Measurements from ENCODE around the gene MYPN. TPM values are rescaled to one million over a fixed set of nuclear protein-coding genes. Genes with fewer than 3 reads are reported as not detected.

Gene MYPN
- total RNA-seq, 1 experiment from 2014 or later: not detected

- no peak overlapping the region for H2AK5ac ChIP-seq (ENCODE audit: insufficient read length, low read length)
- H2BK120ac ChIP-seq (ENCODE audit: low read depth, low read length, poor library complexity, severe bottlenecking): no peak overlapping the region
- no peak overlapping the region for H4K8ac ChIP-seq (replicated peaks; ENCODE audit: insufficient read length, low read depth, low read length)
- TF ChIP-seq CTCF (conservative IDR thresholded peaks at IDR 0.05): no peak
- DNase-seq: no peak
- H3K9ac ChIP-seq (ENCODE audit: extremely low read depth, insufficient read length, low read length): no peak overlapping the region
- H4K5ac ChIP-seq (ENCODE audit: insufficient read length, low read depth, low read length): no peak overlapping the region
- no peak overlapping the region for H3K27ac Mint-ChIP-seq
- no peaks in the 10 kb centered on the region for H3K23me2 ChIP-seq (ENCODE audit: insufficient read length, low read depth, low read length, poor library complexity, severe bottlenecking)
- H2BK20ac ChIP-seq (ENCODE audit: low read depth, low read length, poor library complexity, severe bottlenecking): no peak overlapping the region
- H3K79me1 ChIP-seq (ENCODE audit: insufficient read depth, low read depth, low read length, poor library complexity, severe bottlenecking): no peaks in the 10 kb centered on the region
- H3K9me3 Mint-ChIP-seq: no peaks in the 10 kb centered on the region
- H2BK12ac ChIP-seq (ENCODE audit: insufficient read length, low read depth, low read length): no peak overlapping the region
- no peak overlapping the region for H3K18ac ChIP-seq (ENCODE audit: insufficient read length, low read depth, low read length)
- no peaks in the 10 kb centered on the region for H3K79me2 ChIP-seq (ENCODE audit: insufficient read depth, low read length)
- no peaks in the 10 kb centered on the region for H3K36me3 Mint-ChIP-seq (ENCODE audit: insufficient read depth in 1 of 3, low read depth in 3 of 3)
- no peak overlapping the region for H2AFZ ChIP-seq (ENCODE audit: low read length)
- H3K4me2 ChIP-seq (ENCODE audit: insufficient read depth, insufficient read length, low read length): no peak overlapping the region
- no peak overlapping the region for H4K91ac ChIP-seq (ENCODE audit: insufficient read length, low read depth, low read length)
- no peaks in the 10 kb centered on the region for H4K20me1 ChIP-seq (ENCODE audit: control insufficient read depth, insufficient read depth, insufficient read length)
- no peak overlapping the region for H3K14ac ChIP-seq (ENCODE audit: insufficient read depth, low read length)
- no peak overlapping the region for H2BK5ac ChIP-seq (ENCODE audit: insufficient read length, low read length)
- no peaks in the 10 kb centered on the region for H3K27me3 ChIP-seq (ENCODE audit: insufficient read depth, low read length)
- peaks cover 3% of the 10 kb centered on the region for H3K4me1 ChIP-seq (ENCODE audit: insufficient read depth, low read length)
- H3K4me1 Mint-ChIP-seq: peaks cover 15 to 22% of the 10 kb centered on the region in 2 experiments
- no peak overlapping the region for H3K56ac ChIP-seq (ENCODE audit: insufficient read length, low read depth, low read length)
- no peak overlapping the region for H3K27ac ChIP-seq (ENCODE audit: insufficient read length, low read depth, low read length)
- no CpG with 5 or more reads among the region's 1 CpG for WGBS (ENCODE audit: extremely low coverage, insufficient read length, low lambda C conversion rate)
- peaks cover 53% of the 10 kb centered on the region for H3K27me3 Mint-ChIP-seq (ENCODE audit: low read depth)
- H3K4ac ChIP-seq (ENCODE audit: low read depth, low read length): no peak overlapping the region
- H2BK15ac ChIP-seq (ENCODE audit: low read depth, low read length): no peak overlapping the region
- no peak overlapping the region for H3K23ac ChIP-seq (ENCODE audit: insufficient read length, low read depth, low read length)
- no peak overlapping the region for H3T11ph ChIP-seq (ENCODE audit: low read length)
- no peak overlapping the region for H3K4me3 Mint-ChIP-seq
- H3K9me3 ChIP-seq (ENCODE audit: control insufficient read depth, low read depth, low read length): no peaks in the 10 kb centered on the region
Observed at GRCh38 chr10:68253346-68253745, 144.1 kb downstream of the MYPN start.

Data from H9 (cell line).